Neural progenitor cell (in vitro differentiated cells): ENCODE measurements around the gene RPS15A. TPM values are rescaled to one million over a fixed set of nuclear protein-coding genes. Genes with fewer than 3 reads are reported as not detected.
"Not testable (repeated sequence)": the region's sequence is repeated elsewhere in the genome, so short reads cannot be mapped to it uniquely, and the experiment has no call there.

Experiments
- DNase-seq: peaks from one replicate; pipeline ENCODE4 v3.0.0-alpha.2; 2016; ENCODE audit warnings: low spot score
- H2AFZ ChIP-seq: fragments of 200-600 bp; sonication (generic); replicated peaks from 2 replicates; pipeline ENCODE4 v1.6.1; 2016; ENCODE audit warnings: antibody characterized with exemption
- H3F3A ChIP-seq: fragments of 200-600 bp; sonication (generic); 2 replicates; pipeline ENCODE4 v1.6.1; 2016; ENCODE audit warnings: antibody characterized with exemption, low read depth
- H3K27ac ChIP-seq: fragments of 200-600 bp; sonication (generic); 2 replicates; pipeline ENCODE4 v1.5.1; 2016; ENCODE audit warnings: mild to moderate bottlenecking
- H3K27me3 ChIP-seq: fragments of 200-600 bp; sonication (generic); 2 replicates; pipeline ENCODE4 v1.6.1; 2016; ENCODE audit warnings: mild to moderate bottlenecking, moderate library complexity
- H3K36me3 ChIP-seq: fragments of 200-600 bp; sonication (generic); 2 replicates; pipeline ENCODE4 v1.5.1; 2016
- H3K4me1 ChIP-seq: fragments of 200-600 bp; sonication (generic); 2 replicates; pipeline ENCODE4 v1.6.1; 2016; ENCODE audit warnings: mixed run types
- H3K4me2 ChIP-seq: fragments of 200-600 bp; sonication (generic); 2 replicates; pipeline ENCODE4 v1.6.1; 2016
- H3K4me3 ChIP-seq: fragments of 200-600 bp; sonication (generic); 2 replicates; pipeline ENCODE4 v1.5.1; 2016
- H3K79me2 ChIP-seq: fragments of 200-600 bp; sonication (generic); 2 replicates; pipeline ENCODE4 v1.6.1; 2016; ENCODE audit warnings: low read depth
- H3K9ac ChIP-seq: fragments of 200-600 bp; sonication (generic); 2 replicates; pipeline ENCODE4 v1.6.1; 2016
- H3K9me3 ChIP-seq: fragments of 200-600 bp; sonication (generic); 2 replicates; pipeline ENCODE4 v1.5.1; 2016; ENCODE audit warnings: low read depth
- H4K20me1 ChIP-seq: fragments of 200-600 bp; sonication (generic); 2 replicates; pipeline ENCODE4 v1.6.1; 2016; ENCODE audit warnings: low read depth
- H3K27ac Mint-ChIP-seq: 3 replicates; pipeline ENCODE4 v1.8.0; 2021; ENCODE audit warnings: mixed read lengths
- H3K27me3 Mint-ChIP-seq: 2 replicates; pipeline ENCODE4 v1.8.0; 2022; ENCODE audit warnings: low read depth, mild to moderate bottlenecking, inconsistent platforms, moderate library complexity, mixed read lengths; ENCODE audit not compliant: insufficient read depth
- H3K36me3 Mint-ChIP-seq: 3 replicates; pipeline ENCODE4 v1.8.0; 2021; ENCODE audit warnings: mixed read lengths
- H3K4me1 Mint-ChIP-seq: 3 replicates; pipeline ENCODE4 v1.8.0; 2021; ENCODE audit warnings: mixed read lengths
- H3K4me3 Mint-ChIP-seq: 3 replicates; pipeline ENCODE4 v1.8.0; 2021; ENCODE audit warnings: mild to moderate bottlenecking, moderate library complexity, mixed read lengths
- H3K9me3 Mint-ChIP-seq: 3 replicates; pipeline ENCODE4 v1.8.0; 2020; ENCODE audit warnings: mixed read lengths
- total RNA-seq: library from RNA; depleted of rRNA; stranded (reverse); fragments of >200 nt; gene quantifications from 2 replicates; pipeline ENCODE4 v1.2.3, GENCODE V29; 2015; ENCODE audit warnings: low replicate concordance
- TF ChIP-seq, protein P1 (sequence below): fragments of 200-600 bp; sonication (generic); IDR thresholded peaks from 2 replicates; pipeline ENCODE4 v1.5.1; 2017; ENCODE audit warnings: antibody characterized with exemption, mild to moderate bottlenecking

RPS15A gene
- total RNA-seq, 1 donor from 2014 or later = 4,863 TPM

DNA sequence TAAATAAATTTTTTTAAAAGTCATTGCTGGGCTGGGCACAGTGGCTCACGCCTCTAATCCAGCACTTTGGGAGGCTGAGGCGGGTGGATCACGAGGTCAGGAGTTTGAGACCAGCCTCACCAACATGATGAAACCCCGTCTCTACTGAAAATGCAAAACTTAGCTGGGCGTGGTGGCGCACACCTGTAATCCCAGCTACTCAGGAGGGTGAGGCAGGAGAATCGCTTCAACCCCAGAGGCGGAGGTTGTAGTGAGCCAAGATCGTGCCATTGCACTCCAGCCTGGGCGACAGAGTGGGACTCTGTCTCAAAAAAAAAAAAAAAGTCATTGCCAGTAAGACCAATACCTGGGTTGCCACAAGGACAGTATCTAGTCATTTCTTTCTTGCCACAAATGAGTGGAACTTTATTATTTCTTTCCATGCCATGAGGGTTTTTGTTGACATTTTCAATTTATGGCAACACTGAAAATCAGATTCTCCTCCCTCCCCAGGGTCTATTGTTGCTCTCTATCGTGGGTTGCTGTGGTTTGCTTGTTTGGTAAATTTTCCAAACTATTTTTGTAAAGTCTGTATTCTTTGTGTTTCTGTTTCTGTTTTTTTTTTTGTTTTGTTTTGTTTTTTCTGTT, 19.7 kb downstream of the RPS15A start:
- H3K27ac Mint-ChIP-seq, H3K9ac ChIP-seq, H3K36me3 ChIP-seq, H3K4me1 Mint-ChIP-seq, H4K20me1 ChIP-seq, H3K4me1 ChIP-seq, H3K9me3 ChIP-seq, H3K27ac ChIP-seq, H3K9me3 Mint-ChIP-seq, H3K27me3 ChIP-seq, H3K36me3 Mint-ChIP-seq, H3F3A ChIP-seq, H3K4me2 ChIP-seq, DNase-seq, H3K79me2 ChIP-seq, H3K4me3 Mint-ChIP-seq, H3K27me3 Mint-ChIP-seq, H2AFZ ChIP-seq, H3K4me3 ChIP-seq: not testable (repeated sequence)

DNA sequence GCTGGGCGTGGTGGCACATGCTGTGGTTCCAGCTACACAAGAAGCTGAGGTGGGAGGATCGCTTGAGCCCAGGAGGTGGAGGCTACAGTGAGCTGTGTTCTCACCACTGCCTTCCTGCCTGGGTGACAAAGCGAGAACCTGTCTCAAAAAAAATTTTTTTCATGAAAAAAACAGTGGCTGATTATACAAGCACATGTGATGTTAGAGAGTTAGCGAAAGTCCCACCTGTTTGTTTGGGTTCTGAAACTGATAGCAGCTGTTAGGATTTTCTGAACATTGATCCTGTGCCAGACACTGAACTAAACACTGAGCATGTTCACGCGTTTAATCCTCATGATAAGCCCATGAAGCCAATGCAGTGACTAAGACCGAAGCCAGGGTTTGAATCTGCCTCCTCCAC, 22.9 kb downstream of the RPS15A start:
- not testable (repeated sequence) for H3K27me3 ChIP-seq, H3K9ac ChIP-seq, H3K9me3 Mint-ChIP-seq, H4K20me1 ChIP-seq, H3K36me3 Mint-ChIP-seq, H2AFZ ChIP-seq, H3K4me1 ChIP-seq, H3K27me3 Mint-ChIP-seq, H3K79me2 ChIP-seq, H3K4me3 ChIP-seq, H3K27ac ChIP-seq, H3K4me2 ChIP-seq, H3K27ac Mint-ChIP-seq, DNase-seq, H3K9me3 ChIP-seq, H3K36me3 ChIP-seq, H3K4me1 Mint-ChIP-seq, H3K4me3 Mint-ChIP-seq, H3F3A ChIP-seq

DNA sequence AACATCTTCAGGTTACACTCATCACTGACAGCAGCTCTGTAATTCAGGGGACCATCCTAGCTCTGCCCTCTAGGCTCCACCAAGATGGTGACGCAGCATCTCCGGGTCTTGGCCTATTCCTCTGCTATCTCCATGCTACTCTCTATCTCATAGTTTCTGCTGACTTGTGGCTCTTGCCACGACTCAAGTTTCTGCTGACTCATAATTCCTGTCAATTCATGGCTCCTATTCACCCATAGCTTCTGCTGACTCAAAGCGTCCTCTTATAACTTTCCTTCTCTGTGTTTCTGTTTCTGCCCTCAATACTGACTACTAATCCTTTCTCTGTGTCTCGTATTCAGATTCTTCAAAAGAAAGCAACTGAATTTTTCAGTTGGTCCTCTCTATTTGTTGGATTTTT, 27.4 kb downstream of the RPS15A start:
- not testable (repeated sequence) for H3K27ac Mint-ChIP-seq, H3K27me3 Mint-ChIP-seq, H2AFZ ChIP-seq, H3K27ac ChIP-seq, H3K4me1 ChIP-seq, H3K9me3 Mint-ChIP-seq, DNase-seq, H3K4me2 ChIP-seq, H3K36me3 Mint-ChIP-seq, H3K4me3 Mint-ChIP-seq, H3K27me3 ChIP-seq, H3K36me3 ChIP-seq, H4K20me1 ChIP-seq, H3K4me3 ChIP-seq, H3K79me2 ChIP-seq, H3K9ac ChIP-seq, H3F3A ChIP-seq, H3K4me1 Mint-ChIP-seq, H3K9me3 ChIP-seq

DNA sequence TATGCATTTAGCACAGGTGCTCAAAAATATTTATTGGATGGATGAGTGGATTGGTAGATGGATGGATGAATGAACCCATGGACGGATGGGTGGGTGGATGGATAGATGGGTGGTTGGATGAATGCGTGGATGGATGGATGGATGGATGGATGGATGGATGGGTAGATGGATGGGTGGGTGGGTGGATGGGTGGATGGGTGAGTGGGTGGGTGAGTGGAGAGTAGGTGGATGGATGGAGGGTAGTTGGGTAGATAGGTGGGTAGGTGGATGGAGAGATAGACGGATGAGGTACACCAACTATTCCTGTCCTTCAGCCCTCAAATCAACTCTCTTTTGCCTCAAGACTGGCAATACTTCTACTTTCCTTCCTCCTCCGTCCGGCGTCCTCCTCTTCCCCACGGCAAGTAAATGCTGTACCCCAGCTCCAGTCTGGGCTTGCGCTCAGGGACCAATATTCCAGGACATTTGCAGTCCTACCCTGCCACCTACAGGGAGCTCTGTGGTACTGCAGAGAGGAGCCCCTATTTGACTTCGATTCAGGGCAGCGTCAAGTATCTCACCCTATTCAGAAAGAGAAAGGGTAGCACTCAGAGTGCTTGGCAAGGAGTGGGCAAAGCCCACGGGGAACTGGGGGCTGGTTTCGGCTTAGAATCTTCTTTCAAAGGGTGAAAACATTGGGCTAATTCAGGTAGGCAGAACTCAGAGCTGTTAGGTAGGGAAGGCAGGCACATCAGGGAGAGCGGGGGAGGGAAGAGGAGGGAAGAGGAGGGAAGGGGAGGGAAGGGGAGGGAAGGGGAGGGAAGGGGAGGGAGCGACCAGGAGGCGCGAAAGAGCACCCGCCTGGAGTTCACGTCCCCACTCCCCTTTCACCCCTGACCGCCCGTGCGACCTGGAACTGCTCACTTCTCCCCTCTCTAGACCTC, 30.3 kb downstream of the RPS15A start:
- H3K4me1 ChIP-seq, H3K9me3 ChIP-seq, H3K36me3 ChIP-seq, H3K27ac Mint-ChIP-seq, H3K79me2 ChIP-seq, H3K9me3 Mint-ChIP-seq, H3K4me2 ChIP-seq, H3K4me1 Mint-ChIP-seq, H3K4me3 Mint-ChIP-seq, H3K27ac ChIP-seq, H3K9ac ChIP-seq, H3K27me3 ChIP-seq, H3K36me3 Mint-ChIP-seq, H3K27me3 Mint-ChIP-seq, H2AFZ ChIP-seq, H3K4me3 ChIP-seq, H3F3A ChIP-seq, H4K20me1 ChIP-seq: not testable (repeated sequence)
- TF ChIP-seq, protein P1, sequence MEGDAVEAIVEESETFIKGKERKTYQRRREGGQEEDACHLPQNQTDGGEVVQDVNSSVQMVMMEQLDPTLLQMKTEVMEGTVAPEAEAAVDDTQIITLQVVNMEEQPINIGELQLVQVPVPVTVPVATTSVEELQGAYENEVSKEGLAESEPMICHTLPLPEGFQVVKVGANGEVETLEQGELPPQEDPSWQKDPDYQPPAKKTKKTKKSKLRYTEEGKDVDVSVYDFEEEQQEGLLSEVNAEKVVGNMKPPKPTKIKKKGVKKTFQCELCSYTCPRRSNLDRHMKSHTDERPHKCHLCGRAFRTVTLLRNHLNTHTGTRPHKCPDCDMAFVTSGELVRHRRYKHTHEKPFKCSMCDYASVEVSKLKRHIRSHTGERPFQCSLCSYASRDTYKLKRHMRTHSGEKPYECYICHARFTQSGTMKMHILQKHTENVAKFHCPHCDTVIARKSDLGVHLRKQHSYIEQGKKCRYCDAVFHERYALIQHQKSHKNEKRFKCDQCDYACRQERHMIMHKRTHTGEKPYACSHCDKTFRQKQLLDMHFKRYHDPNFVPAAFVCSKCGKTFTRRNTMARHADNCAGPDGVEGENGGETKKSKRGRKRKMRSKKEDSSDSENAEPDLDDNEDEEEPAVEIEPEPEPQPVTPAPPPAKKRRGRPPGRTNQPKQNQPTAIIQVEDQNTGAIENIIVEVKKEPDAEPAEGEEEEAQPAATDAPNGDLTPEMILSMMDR = peak; percentile 63
- peak; percentile 19 for DNase-seq

DNA sequence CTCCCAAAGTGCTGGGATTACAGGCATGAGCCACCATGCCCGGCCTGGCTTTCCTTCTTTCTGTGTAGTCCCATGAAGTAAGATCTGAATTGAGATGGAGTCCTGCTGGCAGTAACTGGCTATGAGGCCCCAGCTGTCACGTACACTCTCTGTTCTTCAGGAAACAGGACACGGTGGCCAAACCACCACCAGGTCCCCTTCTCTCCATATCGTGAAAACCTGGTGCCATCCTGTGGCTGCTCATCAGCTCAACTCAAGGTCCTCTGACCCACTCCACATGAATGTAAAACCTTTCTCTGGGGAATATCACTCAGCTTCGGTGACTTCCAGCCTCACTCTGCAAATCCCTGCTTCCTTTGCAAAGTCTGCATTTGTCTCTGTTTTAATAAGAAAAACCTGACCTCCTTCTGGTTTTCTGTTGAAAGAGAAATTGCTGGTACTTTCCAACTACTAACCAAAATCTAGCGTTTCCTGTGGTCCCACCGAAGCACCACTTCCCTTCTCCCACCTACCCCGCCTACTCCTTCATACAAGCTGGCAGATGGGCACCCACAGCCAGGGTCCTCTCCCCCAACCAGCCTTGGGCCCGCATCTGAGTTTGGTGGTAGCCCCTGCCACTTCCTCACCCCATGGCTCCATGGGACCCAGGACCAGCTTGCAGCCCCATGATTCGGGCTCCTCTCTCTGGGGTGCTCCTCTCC, 32.0 kb downstream of the RPS15A start:
- H3K4me3 ChIP-seq, H3F3A ChIP-seq, H3K79me2 ChIP-seq, H3K4me1 Mint-ChIP-seq, H3K9ac ChIP-seq, H3K9me3 Mint-ChIP-seq, H3K36me3 Mint-ChIP-seq, H3K27ac ChIP-seq, H3K4me1 ChIP-seq, H3K27ac Mint-ChIP-seq, H2AFZ ChIP-seq, H3K36me3 ChIP-seq, H3K27me3 Mint-ChIP-seq, H3K4me2 ChIP-seq, H3K4me3 Mint-ChIP-seq, H3K27me3 ChIP-seq, H4K20me1 ChIP-seq, H3K9me3 ChIP-seq, DNase-seq: not testable (repeated sequence)

DNA sequence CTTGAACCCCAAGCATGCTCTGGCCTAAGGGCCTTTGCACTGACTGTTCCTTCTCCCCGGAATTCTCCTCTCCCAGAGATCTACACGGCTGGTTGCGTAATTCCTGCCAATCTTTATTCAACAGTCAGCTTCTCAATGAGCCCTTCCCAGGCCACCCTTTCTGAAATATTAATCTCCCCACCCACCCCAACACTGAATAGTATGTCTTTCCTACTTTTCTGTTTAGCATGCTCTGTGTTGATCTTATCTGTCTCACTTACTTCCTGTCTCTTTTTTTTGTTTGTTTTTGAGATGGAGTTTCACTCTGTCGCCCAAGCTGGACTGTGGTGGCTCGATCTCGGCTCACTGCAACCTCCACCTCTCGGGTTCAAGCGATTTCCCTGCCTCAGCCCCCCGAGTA, 33.5 kb downstream of the RPS15A start:
- not testable (repeated sequence) for H3K4me1 Mint-ChIP-seq, H3K9me3 ChIP-seq, H2AFZ ChIP-seq, H3K36me3 ChIP-seq, H3K4me3 Mint-ChIP-seq, H3K27me3 Mint-ChIP-seq, H3K4me3 ChIP-seq, H3K27me3 ChIP-seq, H3K79me2 ChIP-seq, H3K4me1 ChIP-seq, H3K9me3 Mint-ChIP-seq, H4K20me1 ChIP-seq, H3K4me2 ChIP-seq, H3K9ac ChIP-seq, H3K27ac Mint-ChIP-seq, H3F3A ChIP-seq, H3K36me3 Mint-ChIP-seq, H3K27ac ChIP-seq, DNase-seq

DNA sequence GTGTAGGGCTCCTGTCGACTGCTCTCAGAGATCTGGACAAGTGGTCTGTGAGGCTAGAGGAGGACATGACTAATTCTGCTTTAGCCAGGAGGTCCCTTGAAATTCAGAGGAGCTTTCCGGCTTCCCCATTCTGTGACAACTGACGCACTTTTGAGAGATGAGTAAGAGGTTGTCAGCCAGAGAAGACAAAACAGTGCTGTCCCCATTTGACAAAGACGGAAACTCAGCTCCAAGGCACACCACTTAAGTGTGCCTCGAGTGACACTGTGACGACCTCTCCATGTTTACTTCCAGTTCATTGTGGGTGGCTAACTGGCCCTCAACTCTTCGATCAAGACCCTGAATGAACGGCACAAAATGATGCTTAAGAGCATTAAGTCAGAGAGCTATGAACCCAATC, 47.3 kb downstream of the RPS15A start:
- H3K4me1 ChIP-seq, H3K27ac Mint-ChIP-seq, H3K4me3 Mint-ChIP-seq, H3K36me3 ChIP-seq, H3K4me2 ChIP-seq, H3K9me3 Mint-ChIP-seq, H3F3A ChIP-seq, H3K27me3 Mint-ChIP-seq, H3K4me3 ChIP-seq, H3K9ac ChIP-seq, H3K27me3 ChIP-seq, H3K9me3 ChIP-seq, H2AFZ ChIP-seq, DNase-seq, H4K20me1 ChIP-seq, H3K27ac ChIP-seq, H3K36me3 Mint-ChIP-seq, H3K79me2 ChIP-seq, H3K4me1 Mint-ChIP-seq: not testable (repeated sequence)
